ENCODE results near the gene STAP2.

The STAP2 gene

DNA sequence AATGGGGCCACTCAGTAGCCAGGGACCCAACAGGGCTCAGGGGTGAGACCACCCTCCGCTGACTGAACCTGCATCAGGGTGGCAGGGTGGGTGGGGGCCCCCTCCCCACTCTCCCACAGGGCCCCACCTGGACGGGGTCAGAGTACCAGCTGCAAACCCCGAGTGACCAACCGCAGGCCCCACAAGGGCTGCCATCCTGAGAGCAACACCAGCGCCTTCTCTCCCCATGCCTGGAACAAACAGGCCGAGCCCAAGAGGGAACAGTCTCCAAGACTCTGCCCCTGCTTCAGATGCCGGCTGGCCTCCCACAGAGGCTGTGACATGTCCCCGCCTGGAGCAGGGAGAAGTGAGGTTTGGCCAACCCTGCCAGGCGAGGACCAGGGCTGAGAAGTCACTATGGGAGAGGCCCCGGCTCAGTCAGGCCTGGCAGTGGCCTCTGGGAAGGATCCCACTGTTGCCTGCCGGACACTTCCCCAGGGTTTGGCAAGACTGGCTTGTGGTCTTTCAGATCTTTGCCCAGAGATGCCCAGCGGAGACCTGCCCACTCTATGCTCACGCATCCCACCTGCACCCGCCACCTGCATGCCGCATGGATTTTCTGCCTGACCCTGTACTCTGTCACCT, 31.9 kb upstream of the STAP2 start:
- DNase-seq (ENCODE audit: low read depth), result no peak

GRCh38 chr19:4369888-4370260, 31.2 kb upstream of the STAP2 start:
- peak; percentile 40 for DNase-seq (ENCODE audit: low read depth)

- peak; percentile 29 for DNase-seq (ENCODE audit: low read depth)
Measured at GRCh38 chr19:4369109-4369887, 30.7 kb upstream of the STAP2 start.

DNA sequence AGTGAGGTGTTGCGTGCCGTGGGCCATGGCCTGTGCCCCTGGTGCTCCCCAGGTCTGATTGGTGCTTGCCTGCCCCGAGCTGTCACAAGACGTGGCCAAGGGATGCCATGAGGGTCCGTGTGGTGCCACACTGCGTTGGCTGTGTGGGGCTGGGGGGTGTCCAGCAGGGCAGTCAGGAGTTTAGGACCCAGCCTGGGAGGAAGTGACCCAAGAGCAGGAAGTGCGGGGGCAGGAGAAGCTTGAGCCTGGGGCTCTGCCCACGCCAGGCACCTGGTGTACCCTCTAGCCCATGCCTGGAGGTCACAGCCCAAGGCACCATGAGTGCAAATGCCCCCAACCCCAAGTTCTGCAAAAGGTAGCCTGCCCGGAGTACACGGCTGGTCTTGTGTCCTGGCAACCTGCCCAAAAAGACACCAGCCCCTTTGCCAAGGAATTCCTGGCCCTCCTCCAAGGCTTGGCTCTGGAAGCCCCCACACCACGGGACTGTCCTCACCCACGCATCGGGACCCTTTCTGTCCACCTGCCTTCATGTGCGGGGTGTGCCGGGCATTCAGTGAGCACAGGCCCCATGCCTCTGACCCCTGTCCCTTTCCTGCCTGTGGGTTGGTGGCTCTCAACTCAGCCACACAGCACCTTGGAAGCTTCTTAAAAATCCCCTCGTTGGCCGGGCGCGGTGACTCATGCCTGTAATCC, 29.6 kb upstream of the STAP2 start:
- no peak for DNase-seq (ENCODE audit: low read depth)

GRCh38 chr19:4367781-4368127, 29.1 kb upstream of the STAP2 start:
- no peak for DNase-seq (ENCODE audit: low read depth)

GRCh38 chr19:4367336-4367723, 28.7 kb upstream of the STAP2 start:
- DNase-seq (ENCODE audit: low read depth), result no peak

- DNase-seq (ENCODE audit: low read depth), result no peak
Measured at GRCh38 chr19:4366666-4367335, 28.2 kb upstream of the STAP2 start.

DNA sequence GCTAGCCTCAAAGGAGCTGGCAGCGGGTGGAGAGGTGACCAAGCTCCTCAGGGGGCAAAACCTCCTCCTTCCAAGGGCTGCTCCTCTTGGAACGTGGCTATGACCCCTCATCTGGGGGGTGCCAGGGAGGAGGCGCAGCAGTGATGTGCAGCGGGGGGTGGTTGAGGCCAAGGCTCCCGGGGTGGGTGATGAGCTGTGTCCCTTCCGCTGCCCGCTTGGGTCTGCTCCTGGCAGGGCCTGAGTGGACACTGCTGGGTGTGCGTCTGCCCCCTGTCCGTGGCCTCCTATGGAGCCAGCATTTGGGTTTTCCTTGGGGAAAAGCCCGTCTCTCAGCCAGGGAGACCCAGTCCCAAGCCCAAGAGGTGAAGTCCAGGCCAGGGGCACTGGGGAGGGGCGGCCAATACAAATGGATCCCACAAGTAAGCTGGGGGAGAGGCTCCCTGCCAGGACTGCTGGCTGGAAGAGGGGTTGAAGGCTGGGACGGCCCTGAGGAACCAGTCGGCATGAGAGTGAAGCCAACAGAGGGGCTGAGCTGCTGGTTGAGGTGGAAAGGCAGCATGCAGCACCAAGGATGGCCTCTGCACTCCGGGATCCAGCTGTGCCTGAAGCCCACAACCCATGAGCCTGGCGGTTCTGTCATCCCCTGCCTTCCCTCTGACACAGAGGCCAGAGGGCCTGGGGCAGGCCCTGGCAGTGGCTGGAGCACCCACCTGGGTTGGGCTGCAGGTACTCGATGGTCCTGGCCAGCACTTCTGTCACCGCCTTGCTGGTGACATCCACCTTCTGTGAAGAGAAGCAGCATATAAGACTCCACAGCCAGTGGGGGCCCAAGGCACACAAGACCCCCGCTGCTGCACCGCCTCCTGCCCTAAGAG, 27.4 kb upstream of the STAP2 start:
- DNase-seq (ENCODE audit: low read depth), result no peak

GRCh38 chr19:4365341-4365740, 26.7 kb upstream of the STAP2 start:
- DNase-seq (ENCODE audit: low read depth), result no peak

DNA sequence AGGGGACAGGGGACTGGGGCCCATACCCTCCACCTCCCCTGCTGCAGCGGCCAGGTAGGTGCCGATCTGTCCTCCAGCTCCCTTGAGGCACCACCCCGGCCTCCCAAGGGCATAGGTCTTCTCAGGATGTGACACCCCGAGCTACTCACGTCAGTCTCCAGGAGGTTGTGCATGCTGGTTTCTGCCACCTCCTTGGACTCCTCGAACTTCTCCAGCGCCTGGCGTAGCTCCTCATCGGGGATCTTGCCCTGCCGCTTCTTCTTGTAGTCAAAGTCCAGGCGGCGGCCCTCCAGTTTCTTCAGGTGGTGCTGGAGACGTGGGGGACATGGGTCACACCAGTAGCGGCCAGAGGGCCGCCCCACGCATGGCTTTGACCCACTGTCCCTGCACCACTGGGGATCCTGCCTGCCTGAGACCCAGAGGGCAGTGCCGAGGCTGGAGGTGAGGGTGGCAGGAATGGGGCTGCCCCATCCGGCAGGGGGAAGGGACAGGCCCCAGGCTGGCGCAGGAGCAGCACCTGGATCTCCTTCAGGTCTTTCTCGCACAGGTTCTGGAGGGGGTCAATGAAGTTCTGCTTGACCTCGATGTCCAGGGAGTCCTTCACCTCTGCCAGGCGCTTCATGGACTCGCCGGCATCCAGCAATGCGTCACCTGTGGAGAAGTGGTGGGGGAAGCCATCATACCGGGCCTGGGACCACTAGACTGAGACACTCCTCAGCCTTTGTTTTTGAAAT, 25.1 kb upstream of the STAP2 start:
- no peak for DNase-seq (ENCODE audit: low read depth)

DNA sequence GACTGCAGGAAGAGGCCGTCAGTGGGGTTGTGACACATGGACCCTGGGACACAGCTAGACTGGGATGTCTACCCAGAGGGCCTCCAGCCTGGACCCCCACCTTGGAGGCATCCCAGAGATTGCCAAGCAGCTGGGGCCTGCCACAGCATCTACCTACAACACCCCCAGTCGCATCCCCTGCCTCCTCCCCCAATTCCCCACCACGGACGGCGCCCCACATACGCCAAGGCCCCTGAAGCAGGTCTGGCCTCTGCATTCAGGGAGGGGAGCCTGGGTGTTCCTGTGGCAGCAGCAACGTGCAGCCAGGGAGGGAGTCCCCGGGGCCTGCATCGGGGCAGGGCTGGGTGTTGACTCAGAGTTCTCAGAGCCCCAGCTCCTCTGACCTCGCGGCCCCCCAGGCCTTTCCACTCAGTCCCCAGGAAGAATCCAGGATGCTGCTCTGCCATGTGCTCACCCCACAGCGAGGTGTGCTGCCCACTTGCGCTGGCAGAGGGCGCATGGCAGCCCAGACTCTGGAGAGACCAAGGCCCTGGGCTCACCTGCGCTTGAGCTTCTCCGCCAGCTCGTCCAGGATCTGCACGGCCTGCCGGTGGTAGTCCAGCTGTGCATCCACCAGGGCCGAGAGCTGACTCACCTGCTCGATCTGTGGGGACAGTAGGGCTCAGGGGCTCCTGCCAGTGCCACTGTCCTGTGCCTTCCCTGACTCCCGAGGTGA, 24.4 kb upstream of the STAP2 start:
- DNase-seq (ENCODE audit: low read depth), result no peak

GRCh38 chr19:4362101-4362828, 23.6 kb upstream of the STAP2 start:
- no peak for DNase-seq (ENCODE audit: low read depth)

GRCh38 chr19:4361152-4362046, 22.8 kb upstream of the STAP2 start:
- no peak for DNase-seq (ENCODE audit: low read depth)

DNA sequence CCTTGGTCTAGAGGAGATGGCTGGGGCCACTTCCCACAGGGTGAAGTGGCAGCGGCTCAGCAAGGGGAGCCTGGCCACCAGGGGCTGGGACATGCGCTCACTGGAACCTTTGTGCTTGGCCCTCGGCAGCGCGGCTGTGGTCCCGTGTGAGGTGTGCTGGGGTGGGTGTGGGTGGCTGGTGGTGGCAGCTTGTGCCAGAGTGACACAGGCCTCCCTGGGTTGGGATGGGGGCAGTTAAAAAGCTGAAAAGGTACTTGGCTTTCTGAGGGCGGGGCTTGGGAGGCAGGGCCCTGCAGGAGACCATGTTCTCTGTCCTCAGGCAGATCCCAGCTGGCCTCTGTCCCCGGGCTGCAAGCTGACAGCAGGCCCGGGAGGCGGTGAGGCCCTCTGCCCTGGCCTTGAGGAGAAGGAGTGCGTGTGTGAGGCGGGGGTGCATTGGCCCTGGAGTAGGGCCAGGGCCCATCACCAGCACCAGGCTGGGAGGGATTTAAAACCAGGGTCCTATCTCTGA, 22.1 kb upstream of the STAP2 start:
- DNase-seq (ENCODE audit: low read depth), result no peak

GRCh38 chr19:4360081-4360569, 21.5 kb upstream of the STAP2 start:
- no peak for DNase-seq (ENCODE audit: low read depth)

DNA sequence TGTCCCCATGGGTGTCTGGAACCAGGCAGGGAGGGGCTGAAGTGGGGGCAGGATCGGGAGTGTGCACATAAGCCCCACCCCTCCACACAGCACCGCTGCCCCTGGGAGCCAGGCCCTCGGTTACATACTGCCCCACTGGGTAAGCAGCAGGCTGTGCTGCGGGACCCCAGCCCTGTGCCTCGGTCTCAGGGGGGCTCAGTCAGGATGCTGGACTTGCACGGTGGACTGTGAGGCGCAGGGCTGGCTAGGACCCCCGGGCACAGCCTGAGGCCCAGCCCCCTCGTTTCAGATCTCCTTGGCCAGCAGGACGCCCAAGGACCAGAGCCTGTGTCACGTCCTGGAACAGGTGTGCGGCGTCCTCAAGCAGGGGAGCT, 21.0 kb upstream of the STAP2 start:
- no peak for DNase-seq (ENCODE audit: low read depth)

GRCh38 chr19:4358709-4359626, 20.3 kb upstream of the STAP2 start:
- DNase-seq (ENCODE audit: low read depth), result no peak

All from stimulated activated CD8-positive, alpha-beta memory T cell treated with anti-CD3 and anti-CD28 coated beads, Interleukin-15, amount 100 ng/mL, for 24 hours (primary cell).